ENCODE measurements around the gene IL1R2.
"Not testable (repeated sequence)": the region's sequence is repeated elsewhere in the genome, so short reads cannot be mapped to it uniquely, and the experiment has no call there.

IL1R2 gene

DNA sequence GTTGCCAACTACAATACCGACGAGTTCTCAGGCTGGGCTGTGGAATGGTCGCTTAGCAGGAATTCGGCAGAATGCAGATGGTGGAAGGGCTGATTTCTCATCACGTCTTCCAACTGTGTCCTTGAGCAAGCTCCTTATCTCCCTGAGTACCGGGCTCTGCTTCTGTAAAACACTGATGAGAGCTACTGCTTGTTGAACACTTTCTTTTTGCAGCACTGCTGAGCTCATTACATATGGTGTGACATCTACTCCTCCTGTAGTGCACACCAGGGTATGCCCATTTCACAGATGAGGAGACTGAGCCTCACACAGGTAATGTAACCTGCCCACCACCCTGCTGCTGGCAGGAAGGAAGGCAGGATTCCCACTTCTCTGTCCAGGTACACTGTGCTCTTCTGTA, 8.3 kb downstream of the IL1R2 start:
- DNase-seq (ENCODE audit: low read depth) = no peak

DNA sequence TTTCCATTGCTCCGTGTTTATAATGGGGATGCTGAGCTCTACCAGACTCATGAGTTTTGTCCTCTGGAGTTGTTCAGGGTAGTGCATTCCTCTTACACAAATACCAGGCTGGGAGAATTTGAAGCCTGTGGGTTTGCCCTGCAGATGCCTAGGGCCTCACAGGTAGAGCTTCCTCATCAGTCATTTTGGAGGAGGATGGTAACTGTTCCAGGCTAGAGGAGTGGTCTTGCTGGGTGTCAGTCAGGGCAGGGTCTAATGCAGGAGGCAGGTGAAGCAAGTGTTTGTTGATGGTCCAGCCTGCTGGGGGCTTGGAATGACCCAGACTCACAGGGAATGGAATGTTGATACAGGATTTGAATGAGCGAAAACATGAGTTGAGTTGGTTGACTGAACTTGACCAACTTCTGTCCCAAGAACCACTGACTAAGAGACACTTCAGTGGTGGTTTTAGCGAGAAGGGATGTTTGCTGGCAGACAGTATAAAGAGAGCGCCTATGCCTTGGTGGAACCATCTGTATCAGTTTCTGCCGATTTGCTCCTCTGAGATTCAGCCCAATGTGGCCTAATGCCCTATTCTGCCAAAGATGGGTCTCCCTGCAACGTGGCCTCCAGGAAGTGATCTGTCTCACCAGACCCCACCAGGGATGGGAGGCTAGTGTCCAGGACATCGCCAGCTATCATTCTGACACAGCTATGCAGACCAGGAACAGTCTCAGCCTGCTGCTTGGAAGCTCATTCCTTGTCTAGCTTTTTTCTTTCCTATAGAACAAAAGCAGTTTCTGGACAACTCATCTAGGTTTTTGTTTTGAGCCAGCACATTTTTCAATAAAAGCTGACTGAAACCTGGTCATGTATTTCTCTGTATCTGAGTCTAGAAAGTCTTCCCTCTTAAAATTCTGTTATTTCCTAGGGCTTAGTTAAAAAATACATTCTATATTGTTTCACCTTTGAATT, 9.3 kb downstream of the IL1R2 start:
- no peak for DNase-seq (ENCODE audit: low read depth)

- DNase-seq (ENCODE audit: low read depth) = no peak
Measured at GRCh38 chr2:102001767-102002142, 10.0 kb downstream of the IL1R2 start.

DNA sequence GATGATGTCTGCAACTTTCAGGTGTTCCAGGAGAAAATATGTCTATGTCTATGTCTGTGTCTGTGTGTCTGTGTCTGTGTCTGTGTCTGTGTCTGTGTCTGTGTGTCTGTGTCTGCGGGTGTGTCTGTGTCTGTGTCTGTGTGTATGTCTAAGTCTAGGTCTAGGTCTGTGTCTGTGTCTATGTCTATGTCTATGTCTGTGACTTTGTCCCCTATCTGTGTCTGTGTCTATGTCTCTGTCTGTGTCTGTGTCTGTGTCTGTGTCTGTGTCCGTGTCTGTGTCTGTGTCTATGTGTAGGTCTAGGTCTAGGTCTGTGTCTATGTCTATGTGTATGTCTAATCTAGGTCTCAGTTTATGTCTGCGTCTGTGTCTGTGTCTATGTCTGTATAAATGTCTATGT, 10.5 kb downstream of the IL1R2 start:
- no peak for DNase-seq (ENCODE audit: low read depth)

DNA sequence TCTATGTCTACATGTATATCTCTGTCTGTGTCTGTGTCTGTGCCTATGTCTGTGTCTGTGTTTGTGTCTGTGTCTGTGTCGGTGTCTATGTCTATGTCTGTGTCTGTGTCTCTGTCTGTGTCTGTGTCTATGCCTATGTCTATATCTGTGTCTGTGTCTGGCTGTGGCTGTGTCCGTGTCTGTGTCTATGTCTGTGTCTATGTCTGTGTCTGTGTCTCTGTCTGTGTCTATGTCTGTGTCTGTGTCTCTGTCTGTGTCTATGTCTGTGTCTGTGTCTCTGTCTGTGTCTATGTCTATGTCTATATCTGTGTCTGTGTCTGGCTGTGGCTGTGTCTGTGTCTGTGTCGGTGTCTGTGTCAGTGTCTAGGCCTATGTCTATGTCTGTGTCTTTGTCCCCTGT, 11.1 kb downstream of the IL1R2 start:
- DNase-seq (ENCODE audit: low read depth) = not testable (repeated sequence)

GRCh38 chr2:102003696-102004095, 11.9 kb downstream of the IL1R2 start:
- DNase-seq (ENCODE audit: low read depth) = no peak

DNA sequence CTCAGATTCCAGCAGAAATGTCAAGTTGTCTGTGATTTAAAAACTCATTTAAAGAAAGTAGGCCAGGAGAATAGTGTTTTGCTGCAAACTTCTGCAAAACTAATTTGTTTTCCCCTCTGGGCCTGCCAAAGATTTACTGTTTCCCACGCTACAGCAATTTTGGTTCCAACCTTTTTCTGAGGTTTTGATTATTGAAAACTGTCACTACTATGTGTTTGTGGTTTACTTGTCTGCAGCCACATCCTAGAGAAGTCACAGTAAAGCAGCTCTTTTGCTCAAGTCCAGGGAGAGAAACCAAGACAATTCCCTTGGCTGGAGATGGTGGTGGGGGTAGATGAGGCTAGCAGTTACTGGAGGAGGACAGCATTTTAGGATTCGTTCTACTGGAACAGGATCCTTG, 12.8 kb downstream of the IL1R2 start:
- no peak for DNase-seq (ENCODE audit: low read depth)

DNA sequence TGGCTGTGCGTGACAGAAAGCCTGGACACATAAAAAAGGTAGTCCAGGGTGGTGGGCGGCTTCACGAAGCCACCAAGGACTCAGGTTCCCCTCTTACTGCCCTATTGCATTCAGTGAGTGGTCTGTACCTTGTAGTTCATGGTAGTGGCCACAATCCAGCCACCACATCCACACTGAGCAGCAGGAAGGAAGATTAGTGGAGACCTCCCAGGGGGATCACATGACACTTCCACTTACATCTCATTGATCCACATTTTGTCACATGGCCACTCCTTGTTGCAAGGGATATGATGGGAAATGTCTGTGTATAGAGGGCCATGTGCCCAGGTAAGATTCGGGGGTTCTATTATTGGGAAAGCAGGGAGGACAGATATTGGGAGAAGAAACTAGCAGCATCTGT, 13.7 kb downstream of the IL1R2 start:
- DNase-seq (ENCODE audit: low read depth) = no peak

- DNase-seq (ENCODE audit: low read depth) = peak; percentile 48
Measured at GRCh38 chr2:102005989-102006885, 14.5 kb downstream of the IL1R2 start.

GRCh38 chr2:102006886-102007278, 15.1 kb downstream of the IL1R2 start:
- no peak for DNase-seq (ENCODE audit: low read depth)

DNA sequence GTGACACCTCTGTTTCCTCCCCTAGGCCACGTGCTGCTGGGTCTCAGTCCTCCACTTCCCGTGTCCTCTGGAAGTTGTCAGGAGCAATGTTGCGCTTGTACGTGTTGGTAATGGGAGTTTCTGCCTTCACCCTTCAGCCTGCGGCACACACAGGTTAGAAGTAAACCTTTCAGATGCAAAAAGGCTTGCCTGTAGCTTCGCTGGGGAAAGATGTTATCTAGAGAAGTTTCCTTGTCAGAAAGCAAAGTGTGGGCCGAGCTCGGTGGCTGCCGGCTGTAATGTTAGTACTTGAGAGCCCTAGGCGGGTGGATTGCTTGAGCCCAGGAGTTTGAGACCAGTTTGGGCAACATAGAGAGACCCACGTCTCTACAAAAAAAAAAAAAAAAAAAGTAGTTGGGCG, 16.7 kb downstream of the IL1R2 start:
- no peak for DNase-seq (ENCODE audit: low read depth)

GRCh38 chr2:102009557-102009956, 17.8 kb downstream of the IL1R2 start:
- no peak for DNase-seq (ENCODE audit: low read depth)

- DNase-seq (ENCODE audit: low read depth) = no peak
Measured at GRCh38 chr2:102010902-102011301, 19.1 kb downstream of the IL1R2 start.

- DNase-seq (ENCODE audit: low read depth) = no peak
Measured at GRCh38 chr2:102012061-102012614, 20.4 kb downstream of the IL1R2 start.

DNA sequence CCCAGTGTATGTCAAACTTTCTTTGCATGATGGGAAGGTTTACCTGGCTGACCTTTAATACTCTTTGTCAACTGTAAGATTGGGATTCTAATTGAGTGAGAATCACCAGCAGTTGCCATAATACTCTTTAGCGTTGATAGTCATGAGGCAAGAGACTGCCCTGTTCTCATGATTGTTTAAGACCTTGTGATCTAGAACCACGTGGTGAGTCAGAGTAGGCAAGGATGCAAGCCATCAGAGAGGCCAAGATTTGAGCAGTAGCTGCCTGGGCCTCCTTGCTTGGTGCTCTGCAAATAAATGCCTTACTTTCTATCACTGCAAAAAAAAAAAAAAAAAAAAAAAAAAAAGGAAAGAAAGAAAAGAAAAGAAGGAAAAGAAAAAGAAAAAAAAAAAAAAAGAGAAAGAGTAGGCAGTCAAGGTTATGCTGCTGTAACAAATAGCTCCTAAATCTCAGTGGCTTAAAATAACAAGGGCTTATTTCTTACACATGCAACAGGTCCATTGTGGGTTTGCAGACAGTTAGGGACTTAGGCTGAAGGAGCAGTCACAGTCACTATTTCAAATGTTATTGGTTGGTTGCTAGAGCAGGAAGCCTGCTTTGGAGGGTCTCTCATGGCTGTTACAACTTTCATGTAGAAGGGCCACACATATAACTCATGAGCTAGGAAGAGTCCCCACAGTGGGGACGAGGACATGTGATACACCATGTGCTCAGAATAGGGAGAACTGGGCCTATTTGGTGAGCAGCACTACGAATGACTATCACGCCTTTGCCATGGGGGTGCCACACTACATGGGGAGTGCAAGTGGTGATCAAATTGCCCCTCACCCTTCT, 21.7 kb downstream of the IL1R2 start:
- DNase-seq (ENCODE audit: low read depth) = no peak

- no peak for DNase-seq (ENCODE audit: low read depth)
Measured at GRCh38 chr2:102014041-102014345, 22.2 kb downstream of the IL1R2 start.

GRCh38 chr2:102015399-102015798, 23.6 kb downstream of the IL1R2 start:
- DNase-seq (ENCODE audit: low read depth) = no peak

- no peak for DNase-seq (ENCODE audit: low read depth)
Measured at GRCh38 chr2:102016399-102016955, 24.7 kb downstream of the IL1R2 start.

- DNase-seq (ENCODE audit: low read depth) = peak; percentile 72
Measured at GRCh38 chr2:102018823-102019445, 27.2 kb downstream of the IL1R2 start.

DNA sequence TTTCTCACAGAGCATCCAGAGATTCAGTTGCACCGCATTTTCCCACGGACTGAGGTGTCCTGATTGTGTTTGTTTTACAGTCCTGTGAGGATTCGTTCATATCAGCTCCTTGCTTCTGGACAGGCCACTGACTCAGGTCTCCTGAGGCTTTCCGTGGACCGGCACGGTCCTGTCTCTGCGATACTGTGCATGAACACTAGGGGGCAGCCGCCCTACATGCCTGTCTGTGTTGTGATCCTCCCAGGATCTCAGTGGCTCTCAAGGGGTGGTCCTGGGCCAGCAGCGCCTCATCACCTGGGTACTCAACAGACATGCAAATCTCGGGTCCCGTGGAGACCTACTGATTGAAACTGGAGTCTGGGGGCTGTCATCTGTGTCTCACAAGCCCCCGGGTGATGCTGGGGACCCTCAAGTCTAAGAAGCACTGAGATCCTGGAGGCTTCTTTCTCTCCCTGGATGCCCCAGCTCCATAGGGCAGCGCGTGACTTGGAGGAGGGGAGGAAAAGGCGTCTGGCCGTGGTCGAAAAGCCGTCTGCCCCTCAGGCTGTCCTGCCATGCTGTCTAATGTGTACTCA, 28.9 kb downstream of the IL1R2 start:
- DNase-seq (ENCODE audit: low read depth) = peak; percentile 86

DNA sequence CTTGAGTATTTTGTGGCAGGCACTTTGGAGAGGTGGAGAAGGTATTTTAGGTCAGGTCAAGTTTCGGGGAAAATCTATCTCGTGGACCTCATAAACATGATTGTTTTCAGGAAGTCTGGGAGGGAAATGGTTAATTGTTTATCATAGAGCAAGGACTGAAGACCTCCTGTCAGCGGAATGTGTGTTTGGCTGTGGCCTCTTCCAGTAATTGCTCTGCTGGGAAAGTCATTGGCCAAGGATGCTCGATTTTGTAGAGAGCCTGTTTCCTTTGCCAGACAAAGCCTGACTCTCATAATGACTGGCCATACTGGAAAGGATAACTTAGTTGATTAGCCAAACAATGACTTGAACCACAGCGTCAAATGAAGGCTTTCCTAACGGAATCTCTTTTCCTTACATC, 30.0 kb downstream of the IL1R2 start:
- peak; percentile 78 for DNase-seq (ENCODE audit: low read depth)

All from fibroblast of gingiva (primary cell).